Right ventricle myocardium superior (tissue), 1 donor: ENCODE data around the gene SLC25A44. TPM values are rescaled to one million over a fixed set of nuclear protein-coding genes. Genes with fewer than 3 reads are reported as not detected.

Source experiments
- ATAC-seq: fragments of 200-7000 bp; cut with Tn5 transposase; one replicate; pipeline ENCODE4 v1.9.1; 2020; ENCODE audit warnings: mild to moderate bottlenecking; ENCODE audit not compliant: poor library complexity
- DNase-seq: peaks from one replicate; pipeline ENCODE4 v3.0.0-alpha.2; 2020
- intact Hi-C: fragments of 100-400 bp; cut with DNase I; formaldehyde crosslinking; loops from one replicate; pipeline ENCODE4 v1.11.2; 2022
- total RNA-seq: library from RNA; stranded (reverse); fragmentation: NEBNext Ultra II Directional; extraction: Animal tissue kit (Norgen Biotek cat#: 25700); gene quantifications from one replicate; pipeline ENCODE4 v1.2.1, GENCODE V29; 2021
- donor health status: DM: no; HTN: yes; CAD: no; lungs with severe emphysema.

Gene SLC25A44
- total RNA-seq, 1 donor from 2014 or later, result 15.8 TPM

- DNase-seq (no peak), ATAC-seq (no peak)
- intact Hi-C loops, result loop anchor here (2.0 kb wide), 1 partner anchor 135 kb away; no protein-coding TSS in a partner anchor
These were observed 31.7 kb downstream of the SLC25A44 start for GRCh38 chr1:156225677-156226014.

DNA sequence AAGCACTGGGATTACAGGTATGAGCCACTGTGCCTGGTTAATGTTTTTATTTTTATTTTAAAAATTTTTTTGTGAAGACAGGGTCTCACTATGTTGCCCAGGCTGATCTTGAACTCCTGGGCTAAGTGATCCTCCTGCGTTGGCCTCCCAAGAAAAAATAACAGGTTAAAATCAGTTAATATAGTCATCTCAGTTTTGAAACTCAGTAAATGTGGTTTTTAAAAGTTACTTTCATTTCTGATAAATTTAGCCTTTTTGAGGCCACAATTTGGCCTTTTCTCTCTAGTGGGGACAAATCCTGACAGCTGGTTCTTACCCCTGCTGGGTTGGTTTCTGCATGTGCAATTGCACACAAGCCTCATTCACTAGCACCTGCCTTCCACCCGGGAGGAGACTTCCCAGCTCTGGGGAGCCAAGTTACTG, 32.2 kb downstream of the SLC25A44 start:
- ATAC-seq, result no peak
- no peak for DNase-seq
- intact Hi-C loops, result no loop called here

DNA sequence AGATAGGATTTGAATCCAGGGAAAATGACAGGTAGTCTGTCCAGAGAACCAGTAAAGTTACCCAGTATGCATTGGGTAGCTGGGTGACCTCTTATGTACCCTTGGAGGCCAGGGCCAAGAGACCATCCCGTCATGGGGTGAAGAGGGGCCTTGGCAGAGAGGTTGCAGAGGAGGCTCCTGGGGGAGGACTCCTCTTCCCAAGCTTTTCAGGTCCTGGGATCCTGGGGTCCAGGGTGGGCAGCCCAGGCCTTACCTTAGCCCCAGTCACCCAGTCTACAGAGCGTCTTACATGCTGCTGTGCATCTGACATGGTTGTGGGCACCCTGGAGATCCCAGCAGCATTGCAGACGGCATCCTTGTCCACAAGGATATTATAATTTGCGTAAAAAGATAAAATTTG, 32.9 kb downstream of the SLC25A44 start:
- DNase-seq (no peak), ATAC-seq (no peak)
- intact Hi-C loops, result no loop called here

GRCh38 chr1:156228501-156228900, 34.6 kb downstream of the SLC25A44 start:
- DNase-seq (no peak), ATAC-seq (no peak)
- intact Hi-C loops, result no loop called here

- intact Hi-C loops, result no loop called here
- DNase-seq (no peak), ATAC-seq (no peak)
These were observed 36.0 kb downstream of the SLC25A44 start for GRCh38 chr1:156229809-156230472.

- intact Hi-C loops, result no loop called here
- ATAC-seq, result no peak
- no peak for DNase-seq
These were observed 36.6 kb downstream of the SLC25A44 start for GRCh38 chr1:156230473-156230837.

GRCh38 chr1:156232201-156232894, 38.4 kb downstream of the SLC25A44 start:
- DNase-seq (no peak), ATAC-seq (no peak)
- intact Hi-C loops, result no loop called here

DNA sequence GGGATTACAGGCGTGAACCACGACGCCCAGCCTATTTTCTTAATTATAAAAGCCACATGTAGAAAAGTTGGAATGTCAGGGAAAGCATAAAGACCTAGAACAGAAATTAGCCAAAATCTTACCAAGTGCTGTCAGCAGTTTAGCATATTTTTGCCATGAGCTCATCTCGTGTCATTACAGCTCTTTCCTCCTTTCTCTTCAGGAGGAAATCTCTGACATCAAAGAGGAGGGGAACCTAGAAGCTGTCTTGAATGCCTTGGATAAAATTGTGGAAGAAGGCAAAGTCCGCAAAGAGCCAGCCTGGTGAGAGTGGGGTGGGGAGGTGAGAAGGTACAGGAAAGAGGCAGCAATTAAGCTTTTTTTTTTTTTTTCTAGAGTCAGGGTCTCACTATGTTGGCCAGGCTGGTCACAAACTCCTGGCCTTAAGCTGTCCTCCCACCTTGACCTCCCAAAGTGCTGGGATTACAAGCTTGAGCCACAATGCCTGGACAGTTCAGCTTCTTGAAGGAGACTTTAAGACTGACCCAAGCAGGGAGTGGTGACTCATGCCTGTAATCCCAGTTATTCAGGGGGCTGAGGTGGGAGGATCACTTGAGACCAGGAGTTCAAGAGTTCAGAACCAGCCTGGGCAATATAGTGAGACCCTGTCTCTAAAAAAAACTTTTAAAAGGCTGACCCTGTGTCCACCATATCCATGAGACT, 39.7 kb downstream of the SLC25A44 start:
- ATAC-seq (no peak), DNase-seq (no peak)
- intact Hi-C loops, result no loop called here

- DNase-seq, result no peak
- ATAC-seq, result no peak
- intact Hi-C loops, result no loop called here
These were observed 42.3 kb downstream of the SLC25A44 start for GRCh38 chr1:156236164-156236563.

- intact Hi-C loops, result no loop called here
- ATAC-seq, result no peak
- no peak for DNase-seq
These were observed 44.3 kb downstream of the SLC25A44 start for GRCh38 chr1:156238248-156238647.

DNA sequence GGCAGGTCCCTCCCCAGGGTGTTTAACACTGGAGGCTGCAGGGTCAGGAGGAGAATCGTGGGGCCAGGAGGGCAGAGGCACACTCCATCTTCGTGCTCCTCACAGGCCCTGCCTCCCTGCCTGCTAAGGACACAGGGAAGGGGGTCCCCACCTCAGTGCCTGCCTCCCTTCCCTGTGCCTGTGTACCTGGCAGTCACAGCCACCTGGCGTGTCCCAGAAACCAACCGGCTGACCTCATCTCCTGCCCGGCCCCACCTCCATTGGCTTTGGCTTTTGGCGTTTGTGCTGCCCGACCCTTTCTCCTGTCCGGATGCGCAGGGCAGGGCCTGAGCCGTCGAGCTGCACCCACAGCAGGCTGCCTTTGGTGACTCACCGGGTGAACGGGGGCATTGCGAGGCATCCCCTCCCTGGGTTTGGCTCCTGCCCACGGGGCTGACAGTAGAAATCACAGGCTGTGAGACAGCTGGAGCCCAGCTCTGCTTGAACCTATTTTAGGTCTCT, 47.5 kb downstream of the SLC25A44 start:
- DNase-seq, result no peak
- intact Hi-C loops, result no loop called here

GRCh38 chr1:156241926-156242325, 48.0 kb downstream of the SLC25A44 start, which contains the start of gene BGLAP:
Gene BGLAP, plus strand, starts transcription at chr1:156242184. Its CDS starts 48 bp downstream, at chr1:156242232.
- intact Hi-C loops, result no loop called here
- no peak for ATAC-seq

More for the DNA sequence above, 47.5 kb downstream of the SLC25A44 start:
- no peak for ATAC-seq

DNA sequence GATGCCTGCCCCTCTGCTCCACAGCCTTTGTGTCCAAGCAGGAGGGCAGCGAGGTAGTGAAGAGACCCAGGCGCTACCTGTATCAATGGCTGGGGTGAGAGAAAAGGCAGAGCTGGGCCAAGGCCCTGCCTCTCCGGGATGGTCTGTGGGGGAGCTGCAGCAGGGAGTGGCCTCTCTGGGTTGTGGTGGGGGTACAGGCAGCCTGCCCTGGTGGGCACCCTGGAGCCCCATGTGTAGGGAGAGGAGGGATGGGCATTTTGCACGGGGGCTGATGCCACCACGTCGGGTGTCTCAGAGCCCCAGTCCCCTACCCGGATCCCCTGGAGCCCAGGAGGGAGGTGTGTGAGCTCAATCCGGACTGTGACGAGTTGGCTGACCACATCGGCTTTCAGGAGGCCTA, 48.8 kb downstream of the SLC25A44 start:
- DNase-seq (no peak), ATAC-seq (no peak)
- intact Hi-C loops, result no loop called here

More at GRCh38 chr1:156241926-156242325, 48.0 kb downstream of the SLC25A44 start, which contains the start of gene BGLAP:
- DNase-seq, result no peak

DNA sequence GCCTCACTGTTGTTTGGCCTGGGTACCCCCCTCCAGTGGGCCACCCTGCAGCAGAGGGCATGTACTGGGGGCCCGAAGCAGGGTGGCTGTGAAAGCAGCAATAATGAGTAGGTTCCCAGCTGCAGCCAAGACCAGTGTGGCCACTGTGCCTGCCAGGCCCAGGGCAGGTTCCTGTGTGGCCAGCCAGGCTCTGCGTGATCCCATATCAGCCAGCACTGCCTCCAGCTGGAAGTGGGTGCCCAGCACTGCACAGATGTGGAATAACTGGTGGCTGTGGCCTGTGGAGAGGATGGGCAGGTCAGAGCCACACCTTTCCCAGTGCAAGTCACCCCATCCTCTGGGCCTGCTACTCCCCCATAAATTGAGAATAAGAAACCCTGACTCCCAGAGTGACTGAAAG, 50.2 kb downstream of the SLC25A44 start:
- no peak for ATAC-seq
- intact Hi-C loops, result no loop called here
- DNase-seq, result no peak

GRCh38 chr1:156244712-156245111, 50.8 kb downstream of the SLC25A44 start:
- intact Hi-C loops, result no loop called here
- DNase-seq (no peak), ATAC-seq (no peak)

GRCh38 chr1:156245451-156246232, 51.7 kb downstream of the SLC25A44 start:
- intact Hi-C loops, result no loop called here
- DNase-seq, result no peak
- peak; percentile 11 for ATAC-seq

DNA sequence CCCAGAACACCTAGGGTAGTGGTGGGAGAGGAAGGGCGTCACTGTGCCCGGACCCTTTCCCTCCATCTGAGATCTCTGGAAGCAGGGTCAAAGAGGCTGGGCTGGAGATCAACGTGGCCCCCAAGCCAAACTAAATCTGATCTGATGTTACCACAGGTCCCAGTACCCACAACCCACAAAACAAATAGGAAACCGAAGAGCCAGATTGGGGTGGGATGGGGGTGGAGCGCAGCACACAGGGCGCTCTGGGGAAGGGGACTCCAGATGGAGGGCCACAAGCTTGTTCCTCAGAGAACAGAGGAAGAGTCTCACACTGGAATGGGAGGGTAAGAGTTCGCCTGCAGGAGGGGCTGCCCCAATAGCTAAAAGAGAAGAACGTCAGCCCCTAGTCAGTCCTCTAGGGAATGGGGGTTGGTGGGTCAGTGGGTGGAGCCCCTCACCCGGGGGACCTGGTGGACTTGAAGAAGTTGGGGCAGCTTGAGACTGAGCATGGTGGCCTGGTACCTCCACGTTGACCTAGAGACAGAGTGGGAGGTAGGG, 52.4 kb downstream of the SLC25A44 start:
- DNase-seq (no peak), ATAC-seq (no peak)
- intact Hi-C loops, result no loop called here

GRCh38 chr1:156246781-156247459, 53.0 kb downstream of the SLC25A44 start:
- DNase-seq (peak; percentile 56), ATAC-seq (peak; percentile 51)
- intact Hi-C loops, result no loop called here
